HL-60/S4 (cell line): Measurements from ENCODE around the gene PALLD.
"Not testable (repeated sequence)": the region's sequence is repeated elsewhere in the genome, so short reads cannot be mapped to it uniquely, and the experiment has no call there.

ENCODE experiments used
- in situ Hi-C: fragments of 300-500 bp; cut with MboI; formaldehyde crosslinking; loops from 2 replicates; pipeline ENCODE4 v1.14.3; 2022; ENCODE audit warnings: low sequenced_read_pairs

The PALLD gene

GRCh38 chr4:168804146-168804545 lies 307.3 kb downstream of the PALLD start:
- in situ Hi-C loops = no loop called here

GRCh38 chr4:168805341-168805740 lies 308.5 kb downstream of the PALLD start:
- in situ Hi-C loops = no loop called here

GRCh38 chr4:168806247-168806646 lies 309.4 kb downstream of the PALLD start:
- in situ Hi-C loops = not testable (repeated sequence)

GRCh38 chr4:168811207-168811606 lies 314.4 kb downstream of the PALLD start:
- in situ Hi-C loops = no loop called here

- in situ Hi-C loops = no loop called here
Measured at GRCh38 chr4:168811786-168812651, 315.2 kb downstream of the PALLD start.

GRCh38 chr4:168812806-168813205 lies 316.0 kb downstream of the PALLD start:
- in situ Hi-C loops = no loop called here

GRCh38 chr4:168813890-168814289 lies 317.0 kb downstream of the PALLD start:
- in situ Hi-C loops = no loop called here

- in situ Hi-C loops = no loop called here
Measured at GRCh38 chr4:168815379-168816345, 318.8 kb downstream of the PALLD start.

GRCh38 chr4:168817370-168817769 lies 320.5 kb downstream of the PALLD start:
- in situ Hi-C loops = no loop called here

GRCh38 chr4:168822481-168822880 lies 325.6 kb downstream of the PALLD start:
- in situ Hi-C loops = no loop called here

- in situ Hi-C loops = no loop called here
Measured at GRCh38 chr4:168825975-168826374, 329.1 kb downstream of the PALLD start.

GRCh38 chr4:168826620-168827019 lies 329.8 kb downstream of the PALLD start:
- in situ Hi-C loops = no loop called here

- in situ Hi-C loops = no loop called here
Measured at GRCh38 chr4:168830777-168831512, 334.1 kb downstream of the PALLD start.

GRCh38 chr4:168831585-168831918 lies 334.7 kb downstream of the PALLD start:
- in situ Hi-C loops = no loop called here

GRCh38 chr4:168831919-168832762 lies 335.3 kb downstream of the PALLD start:
- in situ Hi-C loops = no loop called here

GRCh38 chr4:168832763-168833575 lies 336.1 kb downstream of the PALLD start:
- in situ Hi-C loops = no loop called here

GRCh38 chr4:168833881-168834280 lies 337.0 kb downstream of the PALLD start:
- in situ Hi-C loops = no loop called here

GRCh38 chr4:168835880-168836454 lies 339.1 kb downstream of the PALLD start:
- in situ Hi-C loops = no loop called here

GRCh38 chr4:168836490-168836889 lies 339.6 kb downstream of the PALLD start:
- in situ Hi-C loops = no loop called here
